Stimulated activated CD8-positive, alpha-beta memory T cell treated with anti-CD3 and anti-CD28 coated beads, Interleukin-7, amount 100 ng/mL, for 24 hours (primary cell): Measurements from ENCODE around the gene COX5B.
"Not testable (repeated sequence)": the region's sequence is repeated elsewhere in the genome, so short reads cannot be mapped to it uniquely, and the experiment has no call there.

Source experiments
- DNase-seq: peaks from one replicate; pipeline ENCODE4 v3.0.0-alpha.2; 2020; ENCODE audit warnings: low read depth

The COX5B gene, protein sequence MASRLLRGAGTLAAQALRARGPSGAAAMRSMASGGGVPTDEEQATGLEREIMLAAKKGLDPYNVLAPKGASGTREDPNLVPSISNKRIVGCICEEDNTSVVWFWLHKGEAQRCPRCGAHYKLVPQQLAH

DNA sequence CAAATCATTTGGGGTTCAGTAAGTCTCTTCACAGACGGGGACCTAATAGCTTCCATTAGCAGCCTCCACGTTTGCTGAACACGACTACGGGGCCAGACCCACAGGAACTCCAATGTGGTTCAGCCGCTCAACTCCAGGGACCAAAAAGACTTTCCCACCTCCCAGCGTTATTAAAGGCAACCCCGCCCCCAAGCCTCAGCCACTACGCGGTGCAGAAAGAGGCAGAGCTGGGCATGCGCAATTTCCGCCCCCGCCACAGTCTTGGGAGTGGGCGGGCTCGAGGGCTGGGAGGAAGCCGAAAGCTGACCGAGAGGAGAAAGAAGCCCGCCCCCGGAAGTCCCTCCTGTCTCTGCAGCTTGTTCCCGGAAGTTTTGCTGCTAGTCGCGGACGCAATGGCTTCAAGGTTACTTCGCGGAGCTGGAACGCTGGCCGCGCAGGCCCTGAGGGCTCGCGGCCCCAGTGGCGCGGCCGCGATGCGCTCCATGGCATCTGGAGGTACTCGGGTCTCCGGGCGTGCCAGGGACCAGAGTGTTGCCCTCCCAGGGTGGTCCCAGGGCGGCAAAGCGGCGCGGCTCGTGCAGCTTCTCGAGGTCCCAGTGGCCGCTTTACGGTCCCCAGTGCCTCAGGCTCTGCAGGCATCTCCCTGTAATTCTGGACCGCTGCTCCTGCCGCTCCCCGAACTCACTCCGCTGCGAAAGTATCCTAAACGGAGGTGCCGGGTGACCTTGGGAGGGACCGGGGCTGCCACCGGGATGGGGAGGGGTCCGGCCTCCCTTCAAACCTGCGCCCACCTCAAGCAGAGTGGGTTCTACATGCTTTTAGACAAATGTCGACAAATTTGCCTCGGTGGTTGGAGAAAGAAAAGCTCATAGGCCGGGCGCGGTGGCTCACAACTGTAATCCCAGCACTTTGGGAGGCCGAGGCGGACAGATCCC, at the start of gene COX5B:
TSS of gene COX5B (plus strand) at position 368 of the 935 bp plus-strand sequence. CDS start at position 393, 25 bp downstream.
- DNase-seq, result peak; percentile 97

DNA sequence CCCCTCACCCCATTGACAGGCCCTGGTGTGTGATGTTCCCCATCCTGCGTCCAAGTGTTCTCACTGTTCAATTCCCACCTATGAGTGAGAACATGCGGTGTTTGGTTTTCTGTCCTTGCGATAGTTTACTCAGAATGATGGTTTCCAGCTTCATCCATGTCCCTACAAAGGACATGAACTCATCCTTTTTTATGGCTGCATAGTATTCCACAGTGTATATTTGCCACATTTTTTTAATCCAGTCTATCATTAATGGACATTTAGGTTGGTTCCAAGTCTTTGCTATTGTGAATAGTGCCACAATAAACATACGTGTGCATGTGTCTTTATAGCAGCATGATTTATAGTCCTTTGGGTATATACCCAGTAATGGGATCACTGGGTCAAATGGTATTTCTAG, 49.7 kb upstream of the COX5B start:
- not testable (repeated sequence) for DNase-seq

DNA sequence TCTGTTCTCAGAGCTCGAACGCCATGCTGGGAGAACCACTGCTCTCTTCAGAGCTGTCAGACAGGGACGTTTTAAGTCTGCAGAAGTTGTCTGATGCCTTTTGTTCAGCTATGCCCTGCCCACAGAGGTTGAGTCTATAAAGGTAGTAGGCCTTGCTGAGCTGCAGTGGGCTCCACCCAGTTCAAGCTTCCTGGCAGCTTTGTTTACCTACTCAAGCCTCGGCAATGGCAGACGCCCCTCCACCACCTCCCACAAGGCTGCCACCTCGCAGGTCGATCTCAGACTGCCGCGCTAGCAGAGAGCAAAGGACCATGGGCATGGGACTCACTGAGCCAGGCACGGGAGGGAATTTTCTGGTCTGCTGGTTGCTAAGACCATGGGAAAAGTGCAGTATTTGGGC, 44.3 kb upstream of the COX5B start:
- DNase-seq, result not testable (repeated sequence)

DNA sequence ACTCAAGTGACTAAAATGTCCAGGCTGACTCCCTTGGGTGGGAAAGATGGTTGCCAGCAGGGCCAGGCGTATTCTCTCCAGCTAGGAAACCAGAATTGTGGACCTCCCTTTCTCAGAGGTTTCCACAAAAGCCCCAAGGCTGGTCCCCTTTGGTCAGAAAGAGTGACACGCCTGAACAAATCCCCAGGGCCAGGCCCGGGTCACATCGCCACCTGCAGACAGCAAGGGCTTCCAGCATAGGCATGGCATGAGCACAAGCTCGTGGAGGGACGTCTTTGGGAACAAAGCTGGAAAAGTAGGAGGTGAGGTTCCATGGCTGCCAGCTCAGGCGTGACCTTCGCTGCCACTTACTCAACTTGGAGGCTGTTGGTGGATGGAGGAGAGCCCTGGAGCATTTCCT, 40.8 kb upstream of the COX5B start:
- DNase-seq, result not testable (repeated sequence)

DNA sequence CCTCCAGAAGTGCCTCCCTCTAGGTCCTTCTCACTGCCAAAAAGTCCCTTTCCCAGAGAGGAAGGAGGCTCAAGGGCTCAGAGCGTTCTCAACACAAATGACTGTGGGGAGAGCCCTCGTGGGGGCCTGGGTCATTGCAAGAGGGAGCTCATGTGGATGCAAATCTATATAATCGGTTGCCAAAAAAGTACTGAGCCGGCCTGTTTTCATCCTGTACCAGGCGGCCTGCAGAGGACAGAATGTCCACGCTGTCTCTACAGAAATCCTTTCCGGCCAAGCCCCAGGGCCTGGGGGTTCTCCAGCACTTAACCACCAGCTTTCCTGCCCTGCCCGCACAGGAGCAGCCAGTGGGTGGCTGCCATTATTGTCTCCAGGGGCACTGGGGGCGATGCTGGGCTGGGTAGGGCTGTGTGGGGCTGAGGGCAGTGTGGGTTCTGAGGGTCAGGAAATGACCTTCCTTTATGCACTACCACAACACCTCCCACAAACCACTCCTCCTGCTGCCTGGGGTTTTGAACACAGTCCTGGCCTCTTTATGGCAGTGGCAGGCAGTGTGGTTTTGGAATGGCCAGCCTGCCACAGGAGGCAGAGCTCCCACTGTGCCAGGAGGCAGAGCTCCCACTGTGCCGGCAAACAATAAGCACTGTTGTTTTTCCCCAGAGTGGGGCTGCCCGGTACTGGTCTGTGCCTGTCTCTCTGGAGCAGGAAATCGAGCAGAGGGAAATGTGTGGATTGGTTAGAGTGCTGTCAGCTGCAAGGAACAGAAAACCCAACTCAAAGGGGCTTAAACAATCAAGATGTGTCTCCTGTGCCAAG, 40.1 kb upstream of the COX5B start:
- DNase-seq, result not testable (repeated sequence)

DNA sequence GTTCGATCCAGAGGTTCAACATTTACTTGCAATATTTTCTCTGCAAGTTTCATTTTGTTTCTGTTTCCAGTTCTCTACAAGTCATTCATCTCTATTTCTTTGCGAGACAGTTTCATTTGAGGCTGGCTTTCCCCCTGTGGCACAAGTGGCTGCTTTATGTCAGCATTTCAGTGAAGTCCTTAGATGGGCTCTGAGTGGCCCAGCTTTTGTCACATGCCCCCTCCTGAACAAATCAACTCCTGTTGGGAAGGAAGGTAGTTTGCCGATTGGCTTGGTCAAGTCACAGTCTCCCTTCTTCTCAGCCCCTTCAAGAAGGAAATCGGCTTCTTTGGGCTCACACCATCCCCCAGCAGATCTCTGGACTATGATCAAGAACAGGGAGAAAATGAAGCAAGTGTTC, 37.1 kb upstream of the COX5B start:
- DNase-seq, result not testable (repeated sequence)

- not testable (repeated sequence) for DNase-seq
Measured at GRCh38 chr2:97611895-97612294, 34.0 kb upstream of the COX5B start.

- not testable (repeated sequence) for DNase-seq
Measured at GRCh38 chr2:97615746-97616145, 30.1 kb upstream of the COX5B start.

- DNase-seq, result no peak
Measured at GRCh38 chr2:97617911-97618310, 28.0 kb upstream of the COX5B start.

DNA sequence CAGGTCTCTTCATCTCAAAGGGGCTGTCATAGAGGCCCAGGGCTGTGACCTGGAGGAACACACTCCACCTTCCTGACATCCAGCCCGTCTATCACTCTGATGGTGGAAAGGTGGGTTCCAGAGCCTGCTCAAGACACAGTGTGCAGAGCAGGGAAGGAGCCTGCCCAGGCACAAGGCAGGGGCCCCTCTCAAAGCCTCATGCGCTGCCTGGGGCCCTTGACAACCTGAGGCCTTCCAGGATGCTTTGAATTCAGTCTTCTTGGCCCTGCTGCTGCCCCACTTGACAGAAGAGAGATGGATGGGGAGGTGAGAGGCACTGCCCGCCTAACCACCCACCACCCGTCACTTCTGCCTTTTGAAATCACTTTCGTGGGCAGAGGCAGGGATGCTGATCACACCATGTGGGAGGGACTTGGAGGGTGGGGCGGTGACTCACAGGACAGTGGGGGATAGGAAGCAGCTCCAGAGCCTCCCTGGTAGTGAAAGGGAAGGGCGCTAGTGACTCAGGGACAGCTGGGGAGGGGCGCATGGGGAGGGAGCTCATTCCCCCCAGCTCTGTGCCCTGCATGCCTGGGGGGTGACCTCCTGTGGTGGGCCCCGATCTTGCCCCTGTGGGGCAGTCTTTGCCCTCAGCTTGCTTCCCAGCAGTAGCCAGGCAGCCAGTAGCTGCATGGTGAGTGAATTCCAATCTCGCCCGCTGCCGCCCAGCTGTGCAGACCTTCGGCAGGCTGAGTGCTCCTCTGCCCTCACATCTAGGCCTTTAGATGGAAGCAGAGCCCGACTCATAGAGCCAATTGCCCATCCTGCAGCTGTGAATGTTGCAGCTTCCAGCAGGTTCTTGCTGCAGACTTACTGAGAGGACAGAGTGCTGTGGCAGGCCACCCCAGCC, 26.7 kb upstream of the COX5B start:
- DNase-seq, result not testable (repeated sequence)

- DNase-seq, result not testable (repeated sequence)
Measured at GRCh38 chr2:97620492-97620891, 25.4 kb upstream of the COX5B start.

DNA sequence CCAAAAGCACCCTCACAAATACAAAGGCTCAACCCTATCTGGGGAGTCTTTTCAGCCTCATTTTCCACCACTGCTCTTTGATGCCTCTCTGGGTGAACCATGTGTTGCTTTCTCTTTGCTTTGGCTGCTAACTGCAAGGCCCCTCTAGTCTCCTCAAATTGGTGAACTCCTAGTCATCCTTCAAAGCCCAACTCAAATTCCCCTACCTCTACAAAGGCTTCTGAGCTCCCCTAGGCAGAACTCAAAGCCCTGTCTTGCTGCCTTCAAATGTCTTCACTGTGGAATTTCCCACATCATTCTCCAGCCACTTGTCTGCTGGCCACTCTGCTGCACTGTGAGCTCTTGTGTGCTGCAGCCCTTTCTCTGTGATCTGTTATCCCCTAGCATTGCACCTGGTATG, 22.9 kb upstream of the COX5B start:
- DNase-seq, result not testable (repeated sequence)

GRCh38 chr2:97625354-97626048, 20.4 kb upstream of the COX5B start:
- not testable (repeated sequence) for DNase-seq

DNA sequence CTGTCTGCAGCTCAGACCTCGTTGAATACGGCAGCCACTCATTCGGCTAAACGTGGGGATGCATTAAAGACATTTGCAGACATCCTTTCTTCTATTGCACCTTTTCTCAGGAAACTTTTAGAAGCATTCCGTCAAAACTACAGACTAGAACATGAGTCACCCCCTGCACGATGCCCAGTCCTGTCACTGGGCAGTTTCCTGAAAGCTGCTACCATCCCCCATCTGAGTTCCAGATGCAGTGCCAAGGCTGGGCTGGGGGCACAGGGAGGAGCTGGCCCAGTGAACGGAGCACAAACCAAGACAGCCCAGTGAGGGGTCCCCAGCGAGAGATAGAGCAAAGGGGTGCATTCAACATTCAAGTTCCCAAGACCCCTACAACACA, 19.8 kb upstream of the COX5B start:
- not testable (repeated sequence) for DNase-seq

- no peak for DNase-seq
Measured at GRCh38 chr2:97644023-97644717, 1.7 kb upstream of the COX5B start.

DNA sequence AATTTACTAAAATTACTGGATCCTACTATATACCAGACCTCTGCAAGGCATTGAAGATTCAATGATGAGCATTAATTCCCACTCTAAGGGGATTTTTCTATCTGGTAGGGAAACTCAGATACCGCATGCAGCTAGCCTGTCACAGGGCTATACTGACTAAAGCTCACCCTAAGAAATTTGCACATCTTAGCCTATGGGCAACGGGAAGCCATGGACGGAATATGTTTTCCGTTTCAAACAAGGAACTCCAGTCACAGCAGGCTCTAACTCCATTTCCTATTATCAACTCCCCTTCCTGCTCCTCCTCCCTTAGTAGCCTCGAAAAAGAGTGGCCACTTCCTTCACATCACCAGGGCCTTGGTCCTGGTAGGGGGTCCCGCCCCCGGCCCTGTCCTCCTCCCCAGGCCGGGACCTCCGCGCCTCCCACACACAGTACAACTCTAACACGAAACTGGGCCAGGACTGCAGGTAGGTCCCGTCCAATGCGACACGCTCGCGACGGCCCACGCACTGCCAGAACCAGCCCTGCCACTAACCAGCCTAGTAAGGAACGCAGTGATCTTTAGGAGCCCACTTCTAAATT, 659 bp upstream of the COX5B start:
- DNase-seq, result no peak

DNA sequence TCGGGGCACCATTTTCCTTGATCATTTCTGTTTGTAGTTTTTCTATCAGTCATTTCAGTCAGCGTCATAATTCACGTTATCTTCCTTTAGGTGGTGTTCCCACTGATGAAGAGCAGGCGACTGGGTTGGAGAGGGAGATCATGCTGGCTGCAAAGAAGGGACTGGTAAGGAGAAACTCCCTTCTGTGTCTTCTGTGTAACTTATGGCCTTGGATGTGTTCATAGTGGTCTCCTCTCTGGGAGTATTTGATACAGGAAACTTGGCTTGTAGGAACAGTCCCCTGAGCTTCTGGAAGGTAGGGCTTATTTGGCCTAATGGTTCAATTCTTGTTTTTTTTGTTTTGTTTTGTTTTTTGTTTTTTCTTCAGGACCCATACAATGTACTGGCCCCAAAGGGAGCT, 1.1 kb downstream of the COX5B start:
- no peak for DNase-seq

DNA sequence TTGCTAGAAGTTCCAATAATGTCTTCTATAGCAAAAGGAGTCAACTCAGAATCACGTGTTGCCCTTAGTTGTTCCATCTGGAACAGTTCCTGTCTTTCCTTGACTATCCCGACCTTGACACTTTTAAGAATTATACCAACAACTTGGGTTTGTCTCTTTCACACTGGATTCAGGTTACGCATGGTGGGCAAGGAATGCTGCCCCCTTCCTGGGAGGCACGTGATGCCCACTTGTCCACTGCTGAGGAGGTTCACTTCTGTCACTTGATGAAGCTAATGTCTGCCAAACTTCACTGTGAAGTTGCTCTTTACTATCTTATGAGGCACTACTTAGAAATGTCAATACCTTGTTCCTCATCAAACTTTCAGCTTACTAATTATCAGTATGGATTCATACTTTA, 5.3 kb downstream of the COX5B start:
- DNase-seq, result no peak

DNA sequence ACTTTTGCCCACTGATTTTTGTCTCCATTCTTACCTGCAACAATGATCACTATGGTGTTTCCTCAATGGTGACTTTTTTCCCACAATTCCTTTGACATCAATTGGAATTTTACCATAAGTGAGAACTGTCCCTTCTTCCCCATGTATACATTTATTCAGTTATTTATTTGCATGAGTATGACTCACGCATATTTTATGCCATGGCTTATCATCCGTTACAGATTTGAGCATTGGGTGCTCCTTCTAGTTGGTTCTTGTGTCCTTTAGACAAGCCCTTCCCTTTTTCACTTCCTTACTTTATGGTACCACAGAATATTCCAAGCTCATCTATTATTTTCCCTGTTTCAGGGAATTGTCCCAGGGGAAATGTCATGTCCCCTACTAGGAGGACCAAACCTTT, 7.6 kb downstream of the COX5B start:
- no peak for DNase-seq

- no peak for DNase-seq
Measured at GRCh38 chr2:97653874-97654273, 8.0 kb downstream of the COX5B start.
